CD4-positive, alpha-beta T cell treated with Interleukin-6 for 4 hours (primary cell): ENCODE measurements around the gene ADNP.
"Not testable (repeated sequence)": the region's sequence is repeated elsewhere in the genome, so short reads cannot be mapped to it uniquely, and the experiment has no call there.

Source experiments
- DNase-seq: peaks from one replicate; pipeline ENCODE4 v3.0.0-alpha.2; 2020; ENCODE audit warnings: mixed read lengths

ADNP gene

GRCh38 chr20:50900261-50900660 lies 31.0 kb downstream of the ADNP start:
- no peak for DNase-seq

DNA sequence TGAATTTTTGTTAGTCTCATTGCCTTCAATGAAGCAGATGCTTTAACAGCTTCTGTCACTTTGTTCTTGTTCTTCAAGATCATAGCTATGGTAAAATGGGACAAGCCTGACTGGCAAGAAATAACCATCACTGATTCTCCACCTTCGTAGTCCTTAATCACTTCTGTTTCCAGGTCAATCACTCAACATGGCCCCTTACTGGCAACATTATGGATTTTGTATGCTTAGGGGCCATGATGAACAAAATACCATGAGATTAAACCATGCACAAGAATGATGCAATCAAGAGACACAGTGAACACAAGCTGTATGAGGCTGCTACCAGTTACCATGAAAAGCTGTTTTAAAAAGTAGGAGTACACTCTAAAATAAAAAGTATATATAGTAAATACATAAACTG lies 32.8 kb downstream of the ADNP start:
- no peak for DNase-seq

- DNase-seq: no peak
These were observed 36.0 kb downstream of the ADNP start for GRCh38 chr20:50895111-50895830.

- no peak for DNase-seq
These were observed 37.6 kb downstream of the ADNP start for GRCh38 chr20:50893620-50894019.

GRCh38 chr20:50892394-50892793 lies 38.8 kb downstream of the ADNP start:
- DNase-seq: no peak

- no peak for DNase-seq
These were observed 40.1 kb downstream of the ADNP start for GRCh38 chr20:50891138-50891537.

GRCh38 chr20:50887576-50887975 lies 43.7 kb downstream of the ADNP start:
- no peak for DNase-seq

DNA sequence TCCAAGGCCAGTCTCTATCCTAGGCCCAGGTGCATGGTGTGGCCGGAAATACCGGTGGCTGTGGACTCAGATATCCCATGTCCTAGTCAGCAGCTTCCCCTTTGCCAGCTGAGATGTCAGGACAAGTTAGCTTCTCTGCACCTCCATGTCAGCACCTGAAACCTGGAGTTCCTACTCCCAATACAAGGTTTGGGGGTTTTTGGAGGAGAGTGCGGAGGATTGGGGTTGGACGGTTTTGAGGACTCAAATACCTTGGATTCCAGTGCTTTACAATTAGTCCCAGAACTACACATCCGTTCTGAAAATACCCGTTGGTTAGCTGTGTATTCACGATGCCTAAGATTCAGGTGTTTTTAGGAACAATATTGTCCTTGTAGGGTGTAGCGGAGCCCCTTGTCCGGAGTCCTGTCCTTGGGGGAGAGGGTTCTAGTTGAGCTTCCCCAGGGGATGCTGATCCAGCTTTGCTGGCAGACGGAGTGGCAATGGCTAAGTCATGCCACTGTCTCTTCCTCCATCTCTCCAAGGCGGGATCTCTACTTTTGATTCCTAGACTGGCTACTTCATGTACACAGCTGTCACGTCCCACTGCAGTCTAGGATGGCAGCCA lies 45.0 kb downstream of the ADNP start:
- no peak for DNase-seq

DNA sequence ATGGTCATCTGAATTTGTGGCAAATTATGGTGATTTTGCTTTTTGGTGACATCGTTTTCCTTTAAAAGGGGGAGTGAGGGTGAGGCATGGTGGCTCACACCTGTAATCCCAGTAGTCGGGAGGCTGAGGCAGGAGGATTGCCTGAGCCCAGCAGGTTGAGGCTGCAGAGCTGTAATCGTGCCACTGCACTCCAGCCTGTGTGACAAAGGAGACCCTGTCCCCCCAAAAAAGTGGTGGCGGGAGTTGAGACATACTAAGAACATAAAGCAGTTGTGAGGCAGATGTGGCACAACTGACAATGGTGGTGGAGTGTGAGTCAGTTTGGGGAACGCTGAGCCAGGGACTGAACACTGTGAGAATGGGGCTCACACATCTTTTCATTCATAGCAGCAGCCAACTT lies 45.5 kb downstream of the ADNP start:
- no peak for DNase-seq

DNA sequence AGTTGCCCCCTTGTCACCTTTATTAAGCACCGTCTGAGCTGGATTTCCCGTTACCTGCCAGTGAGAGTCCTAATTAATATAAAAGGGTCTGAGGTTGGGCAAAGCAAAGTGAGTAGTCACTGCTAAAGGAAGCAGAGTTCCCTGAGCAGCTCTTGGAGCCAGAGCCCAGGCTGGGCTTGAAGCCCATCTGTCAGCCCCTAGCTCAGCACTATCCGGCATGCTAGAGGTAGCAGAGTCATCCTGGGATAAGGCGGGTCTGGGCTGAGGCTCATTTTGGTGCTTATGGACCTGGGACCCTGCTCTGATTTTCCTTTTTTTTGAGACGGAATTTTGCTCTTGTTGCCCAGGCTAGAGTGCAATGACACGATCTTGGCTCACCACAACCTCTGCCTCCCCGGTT lies 46.2 kb downstream of the ADNP start:
- DNase-seq: no peak

- DNase-seq: no peak
These were observed 47.4 kb downstream of the ADNP start for GRCh38 chr20:50883856-50884255.

GRCh38 chr20:50881759-50882424 lies 49.3 kb downstream of the ADNP start:
- not testable (repeated sequence) for DNase-seq

GRCh38 chr20:50879649-50880550 lies 51.3 kb downstream of the ADNP start:
- no peak for DNase-seq

- no peak for DNase-seq
These were observed 53.9 kb downstream of the ADNP start for GRCh38 chr20:50877232-50877743.

GRCh38 chr20:50876816-50877215 lies 54.4 kb downstream of the ADNP start:
- no peak for DNase-seq

DNA sequence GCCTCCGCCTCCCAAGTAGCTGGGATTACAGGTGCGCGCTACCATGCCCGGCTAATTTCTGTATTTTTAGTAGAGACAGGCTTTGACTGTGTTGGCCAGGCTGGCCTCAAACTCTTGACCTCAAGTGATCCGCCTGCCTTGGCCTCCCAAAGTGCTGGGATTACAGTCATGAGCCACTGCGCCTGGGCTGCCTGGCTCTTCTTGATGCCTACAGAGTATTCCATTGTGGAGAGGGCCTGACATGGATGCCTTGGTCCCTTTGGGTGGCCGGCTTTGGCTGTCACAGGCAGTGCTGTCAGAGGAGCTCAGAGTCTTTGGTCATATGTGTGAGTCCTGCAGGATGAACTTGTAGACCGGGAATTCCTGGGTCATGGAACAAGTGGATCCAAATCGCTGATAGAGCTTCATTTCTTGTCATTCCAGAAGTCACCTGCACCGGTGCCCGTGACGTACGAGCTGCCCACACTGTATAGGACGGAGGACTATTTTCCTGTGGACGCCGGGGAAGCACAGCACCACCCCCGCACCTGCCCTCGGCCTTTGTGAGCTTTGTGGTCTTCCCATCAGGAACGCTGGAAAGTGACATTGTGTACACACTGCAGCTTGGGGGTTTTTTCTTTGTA lies 55.1 kb downstream of the ADNP start:
- no peak for DNase-seq

DNA sequence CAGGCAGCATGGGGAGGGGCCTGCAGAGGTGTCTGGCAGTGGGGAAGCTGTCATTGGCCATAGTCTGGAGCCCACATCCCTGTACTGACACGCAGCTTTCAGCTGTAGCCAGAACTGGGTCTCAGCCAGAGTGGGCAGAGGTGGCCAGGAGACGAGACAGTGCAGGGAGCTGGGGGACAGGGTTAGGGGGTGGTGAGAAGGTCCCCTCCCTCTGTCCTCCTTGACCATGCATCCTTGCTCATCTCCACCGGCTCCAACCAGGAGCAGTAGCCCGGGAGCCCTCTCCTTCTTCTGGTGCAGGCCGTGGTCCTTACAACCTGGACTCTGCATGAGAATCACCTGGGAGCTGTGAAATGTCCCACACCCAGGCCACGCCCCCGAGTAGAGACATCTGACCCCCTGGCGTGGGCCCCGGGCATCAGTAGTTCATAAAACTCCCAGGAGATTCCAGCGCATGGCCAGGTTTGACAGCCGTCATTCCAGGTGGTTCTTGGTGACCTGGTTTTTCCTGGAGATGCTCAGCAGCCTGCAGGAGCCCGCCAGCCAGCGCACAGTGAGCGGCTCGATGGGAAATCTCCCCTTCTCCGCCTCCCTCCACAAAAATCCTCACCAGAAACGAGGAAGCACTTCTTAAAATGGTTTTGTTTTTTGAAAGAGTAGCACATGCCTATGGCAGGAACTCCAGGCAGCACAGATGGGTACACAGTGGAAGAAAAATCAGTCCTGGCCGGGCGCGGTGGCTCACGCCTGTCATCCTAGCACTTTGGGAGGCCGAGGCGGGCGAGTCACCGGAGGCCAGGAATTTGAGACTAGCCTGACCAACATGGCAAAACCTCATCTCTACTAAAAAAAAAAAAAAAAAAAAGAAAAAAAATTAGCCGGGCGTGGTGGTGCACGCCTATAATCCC lies 56.2 kb downstream of the ADNP start:
- no peak for DNase-seq

DNA sequence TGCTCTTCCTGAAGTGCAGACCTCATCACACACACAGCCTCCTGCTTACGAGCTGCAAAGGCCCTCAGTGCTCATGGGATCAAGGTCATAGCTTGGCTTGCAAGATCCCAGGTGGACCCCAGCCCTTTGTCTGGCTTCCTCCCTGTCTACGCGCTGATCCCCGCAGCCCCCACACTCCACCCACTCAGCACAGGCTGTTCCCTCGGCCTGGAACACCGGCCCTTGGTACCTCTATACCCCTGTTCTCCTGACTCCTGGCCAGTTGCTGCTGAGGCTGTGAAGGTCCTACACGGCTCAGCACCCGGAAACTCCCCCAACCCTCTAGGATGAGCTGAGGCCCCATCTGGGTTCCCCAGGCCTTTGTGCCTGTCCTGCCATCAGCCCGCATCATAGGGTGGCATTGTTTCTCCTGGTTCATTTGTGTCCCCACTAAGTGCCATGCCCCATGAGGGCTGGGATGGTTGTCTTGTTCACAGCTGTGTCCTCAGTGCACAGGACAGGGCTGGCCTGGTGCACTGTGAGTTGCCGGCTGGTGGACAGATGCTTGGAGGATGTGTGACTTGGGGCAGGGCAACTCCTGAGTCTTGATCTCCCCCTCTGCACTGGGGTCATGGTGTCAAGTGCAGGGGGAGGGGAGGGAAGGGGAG lies 57.0 kb downstream of the ADNP start:
- no peak for DNase-seq

DNA sequence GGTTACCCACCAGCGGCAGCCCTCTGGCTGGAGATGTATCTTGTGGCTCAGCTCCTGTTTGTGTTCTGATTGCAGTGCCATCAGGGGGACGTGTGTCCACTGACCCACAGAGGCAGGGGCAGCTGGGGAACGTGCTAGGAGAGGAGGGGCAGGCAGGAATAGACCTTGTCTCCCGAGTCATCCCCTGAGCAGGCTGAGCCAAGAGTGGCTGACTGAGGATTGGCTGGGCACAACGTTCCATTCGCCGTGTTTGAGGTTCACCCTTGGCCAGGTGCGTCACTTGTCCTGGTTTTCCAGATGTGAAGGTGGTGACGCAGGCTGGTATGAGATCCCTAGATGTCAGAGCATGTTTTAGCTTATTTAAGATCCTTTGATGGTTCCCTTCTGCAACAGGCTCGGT lies 57.7 kb downstream of the ADNP start:
- DNase-seq: no peak

DNA sequence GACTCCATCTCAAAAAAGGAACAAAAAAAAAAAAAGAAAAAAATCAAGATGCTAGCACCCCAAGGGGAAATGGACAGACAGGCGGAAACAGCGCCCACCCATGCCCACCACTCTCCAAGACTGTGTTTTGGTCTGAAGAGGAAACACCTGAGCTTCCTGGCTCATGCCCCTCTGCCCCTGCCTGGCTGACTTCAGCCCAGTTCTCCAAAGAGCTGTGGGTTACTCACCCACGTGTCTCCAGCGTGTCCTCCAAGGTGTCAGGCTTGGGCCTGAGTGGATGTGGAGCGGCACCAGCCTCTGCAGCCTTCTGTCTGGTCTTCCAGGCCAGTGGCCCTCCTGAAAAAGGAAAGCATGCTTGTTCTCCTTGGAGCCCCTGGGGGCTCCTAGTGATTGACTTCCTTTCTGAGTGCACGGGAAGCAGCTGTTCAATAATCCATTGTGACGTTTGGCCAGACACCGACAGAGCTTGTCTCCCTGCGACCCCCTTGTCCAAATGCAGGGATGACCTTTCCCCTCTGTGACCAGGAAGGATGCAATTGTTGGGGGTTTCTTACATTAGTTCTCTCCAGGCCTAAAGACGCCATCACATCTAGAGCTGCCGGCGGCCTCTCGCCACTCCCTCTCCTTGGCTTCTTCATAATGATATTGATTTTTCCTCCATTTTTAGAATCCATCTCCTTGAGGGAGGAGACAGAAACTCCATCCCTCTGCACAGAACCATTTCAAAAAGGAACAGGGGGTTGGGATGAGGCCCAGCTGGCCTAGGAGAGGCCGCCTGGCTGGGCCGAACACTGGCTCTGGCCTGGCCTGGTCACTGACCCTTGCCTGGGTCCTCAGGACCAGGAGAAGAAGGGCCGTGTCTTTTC lies 58.4 kb downstream of the ADNP start:
- DNase-seq: no peak
